Mesangial cell (primary cell): ENCODE data around the gene OR1G1. TPM values are rescaled to one million over a fixed set of nuclear protein-coding genes. Genes with fewer than 3 reads are reported as not detected.

Source experiments
- total RNA-seq: library from RNA; depleted of rRNA; stranded (reverse); fragments of >200 nt; gene quantifications from 2 replicates; pipeline ENCODE4 v1.2.3, GENCODE V29; 2015

The OR1G1 gene
- not detected in 2 replicates for total RNA-seq

GRCh38 chr17:3127451-3127850 is at the start of gene OR1G1:
OR1G1 (minus strand) TSS chr17:3127551; CDS start chr17:3127551, 0 bp downstream.

DNA sequence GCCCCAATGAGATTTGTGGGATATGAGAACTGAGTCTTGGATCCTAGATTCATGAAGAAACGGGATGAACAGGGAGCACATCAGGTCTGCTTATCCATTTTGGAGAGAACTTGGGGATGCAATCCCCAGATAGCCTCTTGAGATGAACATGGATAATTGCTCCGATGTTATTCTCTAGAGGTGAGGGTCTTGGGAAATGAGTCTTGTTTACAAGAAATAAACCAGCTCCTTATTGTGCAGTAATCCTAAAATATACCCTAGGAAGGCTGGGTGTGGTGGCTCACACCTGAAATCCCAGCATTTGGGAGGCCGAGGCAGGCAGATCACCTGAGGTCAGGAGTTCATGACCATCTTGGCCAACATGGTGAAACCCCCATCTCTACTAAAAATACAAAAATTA is 23.0 kb downstream of the OR1G1 start, which contains the start of gene OR1D2:
OR1D2 (minus strand) TSS at position 101 of the 400 bp plus-strand sequence. CDS start 11,426 bp downstream, outside the sequence.

Other genes with a start within 250 kb of the OR1G1 start
- not detected in 2 replicates for gene OR1D5, start 63.9 kb downstream of the OR1G1 start, total RNA-seq
- gene OR1D2, start 23.1 kb downstream of the OR1G1 start, total RNA-seq: not detected in 2 replicates
- gene OR1A2, start 70.0 kb upstream of the OR1G1 start, total RNA-seq: not detected in 2 replicates
- not detected in 2 replicates for gene OR1A1, start 80.1 kb upstream of the OR1G1 start, total RNA-seq
- gene OR3A1, start 170.8 kb upstream of the OR1G1 start, total RNA-seq: 0.16 TPM in 1 of 2 replicates, not detected in the other